Gastrocnemius medialis (tissue), 4 donors: ENCODE results near the gene PRKAR1A.

Experiments used
- CTCF ChIP-seq, 5 experiments: fragments of 450-650 bp in 3 of 5; fragments of 200-600 bp in 2 of 5; sonication (generic) in 2 of 5; IDR thresholded peaks in 4 of 5; conservative IDR thresholded peaks in 1 of 5; 1 replicate in 4 of 5; 2 replicates in 1 of 5; pipeline ENCODE4 v1.5.1; 2016 to 2019; ENCODE audit warnings: antibody characterized with exemption in 5 of 5, mild to moderate bottlenecking in 3 of 5, moderate library complexity in 3 of 5
- POLR2A ChIP-seq, 2 donors: fragments of 450-650 bp; IDR thresholded peaks; one replicate each; pipeline ENCODE4 v1.6.1; 2017; ENCODE audit warnings: antibody characterized with exemption in 2 of 2, mild to moderate bottlenecking in 2 of 2, moderate library complexity in 2 of 2

GRCh38 chr17:68598545-68598961 lies 86.3 kb downstream of the PRKAR1A start:
- TF ChIP-seq CTCF (IDR thresholded peaks at IDR 0.05 in 4 of 5, conservative IDR thresholded peaks at IDR 0.05 in 1 of 5) (no peak), POLR2A (IDR thresholded peaks at IDR 0.05) (no peak)
